KOPT-K1 (cell line): ENCODE data around the gene TK2.
"Not testable (repeated sequence)": the region's sequence is repeated elsewhere in the genome, so short reads cannot be mapped to it uniquely, and the experiment has no call there.

Experiments
- H3K27ac ChIP-seq: fragments of 200-600 bp; sonication (generic); 2 replicates; pipeline ENCODE4 v1.5.1; 2016; ENCODE audit warnings: antibody characterized with exemption, mild to moderate bottlenecking, low read depth, low read length; ENCODE audit not compliant: poor library complexity, severe bottlenecking
- H3K36me3 ChIP-seq: fragments of 200-600 bp; sonication (generic); 2 replicates; pipeline ENCODE4 v1.5.1; 2017; ENCODE audit warnings: antibody characterized with exemption, mild to moderate bottlenecking, low read length, moderate library complexity; ENCODE audit not compliant: insufficient read depth
- H3K9me3 ChIP-seq: fragments of 200-600 bp; sonication (generic); 2 replicates; pipeline ENCODE4 v1.5.1; 2017; ENCODE audit warnings: antibody characterized with exemption, low read length, mild to moderate bottlenecking; ENCODE audit not compliant: insufficient read depth, poor library complexity, severe bottlenecking

Gene TK2

GRCh38 chr16:66549284-66550131 is at the start of gene TK2:
TSS of gene TK2 (minus strand) at chr16:66550122. CDS start at chr16:66550061, 61 bp downstream.
- peak within 1 kb of the TSS; percentile 98 for H3K27ac ChIP-seq
- H3K36me3 ChIP-seq, result peaks cover 7% of the 10 kb centered on the region; the same call in 1 of the 2 replicates
- H3K9me3 ChIP-seq, result no peaks in the 10 kb centered on the region

- Histone ChIP-seq H3K9me3 (peaks cover 15% of the 10 kb centered on the region), H3K36me3 (no peaks in the 10 kb centered on the region), H3K27ac (no peak overlapping the region)
Observed at GRCh38 chr16:66598111-66598510, 48.2 kb upstream of the TK2 start.

DNA sequence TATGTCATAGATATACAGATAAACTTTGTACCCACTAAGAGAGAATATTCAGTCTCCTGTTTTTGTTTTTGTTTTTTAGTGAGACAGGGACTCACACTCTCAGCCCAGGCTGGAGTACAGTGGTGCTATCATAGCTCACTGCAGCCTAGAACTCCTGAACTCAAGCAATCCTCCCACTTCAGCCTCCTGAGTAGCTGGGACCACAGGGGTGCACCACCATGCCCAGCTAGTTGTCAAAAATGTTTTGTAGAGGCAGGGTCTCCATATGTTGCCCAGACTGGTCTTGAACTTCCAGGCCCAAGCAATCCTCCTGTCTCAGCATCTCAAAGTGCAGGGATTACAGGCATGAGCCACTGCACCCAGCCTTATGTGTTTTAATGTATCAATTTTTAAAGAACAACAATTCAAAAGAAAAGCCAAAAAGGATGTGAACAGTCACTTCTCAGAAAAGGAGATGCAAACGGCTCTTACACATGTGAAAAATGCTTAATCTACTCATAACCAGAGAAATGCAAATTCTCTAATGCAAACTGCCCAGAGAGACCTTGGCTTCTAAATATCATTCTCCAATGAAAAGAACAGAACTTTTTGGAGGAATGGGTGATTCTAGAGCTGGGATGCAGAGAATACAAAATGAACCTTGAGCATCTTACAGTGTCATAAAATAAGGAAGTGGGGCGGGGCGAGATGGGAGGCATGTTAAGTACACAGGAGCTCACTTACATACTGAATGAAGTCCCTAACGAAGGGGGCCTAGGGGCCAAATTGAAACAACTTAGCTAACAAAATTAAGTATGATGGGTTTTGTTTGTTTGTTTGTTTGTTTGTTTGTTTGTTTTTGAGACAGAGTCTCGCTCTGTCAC is 47.3 kb upstream of the TK2 start:
- Histone ChIP-seq H3K36me3 (no peaks in the 10 kb centered on the region), H3K9me3 (peaks cover 15% of the 10 kb centered on the region), H3K27ac (peak overlapping the region; percentile 28)

GRCh38 chr16:66596559-66596958 is 46.6 kb upstream of the TK2 start:
- H3K27ac ChIP-seq, H3K36me3 ChIP-seq: not testable (repeated sequence)
- H3K9me3 ChIP-seq, result peaks cover 11% of the 10 kb centered on the region

GRCh38 chr16:66594739-66595138 is 44.8 kb upstream of the TK2 start:
- Histone ChIP-seq H3K36me3 (no peaks in the 10 kb centered on the region), H3K9me3 (no peaks in the 10 kb centered on the region), H3K27ac (no peak overlapping the region)

- no peaks in the 10 kb centered on the region for H3K36me3 ChIP-seq
- no peaks in the 10 kb centered on the region for H3K9me3 ChIP-seq
- no peak overlapping the region for H3K27ac ChIP-seq
Observed at GRCh38 chr16:66592814-66593213, 42.9 kb upstream of the TK2 start.

DNA sequence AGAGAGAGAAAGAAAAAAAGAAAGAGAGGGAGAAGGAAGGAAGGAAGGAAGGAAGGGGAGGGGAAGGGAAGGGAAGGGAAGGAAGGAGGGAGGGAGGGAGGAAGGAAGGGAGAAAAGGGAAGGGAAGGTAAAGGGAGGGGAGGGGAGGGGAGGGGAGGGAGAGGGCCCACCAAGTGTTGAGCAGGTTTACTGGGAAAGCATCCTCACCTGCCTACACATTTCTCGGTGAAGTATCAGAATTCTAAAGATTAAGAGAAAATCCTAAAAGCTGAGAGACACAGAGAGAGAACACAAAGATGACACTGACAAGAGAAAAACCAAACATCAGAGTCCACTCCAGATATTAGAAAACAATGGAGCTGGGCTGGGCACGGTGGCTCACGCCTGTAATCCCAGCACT is 42.3 kb upstream of the TK2 start:
- Histone ChIP-seq H3K9me3 (no peaks in the 10 kb centered on the region), H3K27ac (no peak overlapping the region), H3K36me3 (no peaks in the 10 kb centered on the region)

DNA sequence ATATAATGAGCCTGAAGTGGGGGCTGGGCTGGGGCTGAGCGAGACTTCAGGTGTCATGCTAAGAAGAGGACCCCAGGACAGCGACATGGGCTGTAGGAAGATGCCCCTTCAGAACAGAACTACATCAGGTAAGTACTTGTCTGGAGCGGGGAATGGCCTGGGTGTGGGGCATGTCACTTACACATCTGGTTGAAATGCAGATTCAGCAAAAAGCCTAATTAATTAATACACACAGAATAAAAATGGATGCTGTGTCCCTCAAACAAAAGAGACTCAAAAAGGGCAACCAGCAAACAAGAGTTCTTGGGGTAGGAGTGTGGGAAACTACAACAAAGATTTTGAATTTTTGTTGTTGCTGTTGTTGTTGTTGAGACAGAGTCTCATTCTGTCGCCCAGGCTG is 41.1 kb upstream of the TK2 start:
- peak overlapping the region; percentile 61 for H3K27ac ChIP-seq
- no peaks in the 10 kb centered on the region for H3K9me3 ChIP-seq

GRCh38 chr16:66590322-66590721 is 40.4 kb upstream of the TK2 start:
- no peaks in the 10 kb centered on the region for H3K36me3 ChIP-seq
- peak overlapping the region; percentile 61 for H3K27ac ChIP-seq
- no peaks in the 10 kb centered on the region for H3K9me3 ChIP-seq

More for the DNA sequence above, 41.1 kb upstream of the TK2 start:
- H3K36me3 ChIP-seq, result no peaks in the 10 kb centered on the region

DNA sequence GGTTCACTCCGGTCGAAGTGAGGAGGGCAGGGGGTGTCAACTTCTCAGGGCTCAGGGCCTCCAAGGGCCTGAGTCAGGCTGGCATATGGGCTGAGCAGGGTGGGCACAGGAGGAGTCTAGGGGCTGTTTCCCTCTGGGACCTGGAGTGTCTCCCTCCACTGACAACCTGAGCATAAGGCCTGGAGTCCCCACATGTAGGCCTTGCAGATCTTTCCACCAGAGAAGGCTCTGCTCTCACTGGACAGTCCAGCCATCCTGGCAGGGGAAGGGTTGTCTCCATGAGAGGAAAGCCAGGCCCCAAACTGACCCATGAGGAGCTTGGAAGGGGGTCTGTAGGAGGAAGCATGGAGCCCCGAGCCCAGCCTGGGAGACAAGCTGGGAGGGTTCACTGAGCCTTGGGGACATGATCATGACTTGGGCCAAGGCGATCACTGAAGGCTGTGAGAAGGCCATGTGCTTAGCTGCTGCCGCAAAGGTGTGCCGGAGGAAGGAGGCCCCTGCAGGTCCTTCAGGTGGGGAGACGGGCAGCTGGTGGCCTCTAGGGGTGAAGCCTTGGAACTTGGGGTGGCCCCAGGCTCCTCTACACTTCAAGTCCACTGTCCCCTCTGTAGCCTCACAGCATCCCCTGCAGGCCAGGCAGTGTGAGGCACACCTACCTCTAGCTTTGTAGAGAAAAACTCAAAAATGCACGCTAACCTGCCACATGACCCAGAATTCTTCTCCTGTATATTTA is 39.2 kb upstream of the TK2 start:
- H3K27ac ChIP-seq, result peak overlapping the region; percentile 61
- no peaks in the 10 kb centered on the region for H3K36me3 ChIP-seq
- no peaks in the 10 kb centered on the region for H3K9me3 ChIP-seq

- peak overlapping the region; percentile 61 for H3K27ac ChIP-seq
- H3K9me3 ChIP-seq, result no peaks in the 10 kb centered on the region
- no peaks in the 10 kb centered on the region for H3K36me3 ChIP-seq
Observed at GRCh38 chr16:66587881-66588600, 38.1 kb upstream of the TK2 start.

GRCh38 chr16:66585481-66586239 is 35.7 kb upstream of the TK2 start:
- Histone ChIP-seq H3K36me3 (no peaks in the 10 kb centered on the region), H3K27ac (peak overlapping the region; percentile 61), H3K9me3 (no peaks in the 10 kb centered on the region)

DNA sequence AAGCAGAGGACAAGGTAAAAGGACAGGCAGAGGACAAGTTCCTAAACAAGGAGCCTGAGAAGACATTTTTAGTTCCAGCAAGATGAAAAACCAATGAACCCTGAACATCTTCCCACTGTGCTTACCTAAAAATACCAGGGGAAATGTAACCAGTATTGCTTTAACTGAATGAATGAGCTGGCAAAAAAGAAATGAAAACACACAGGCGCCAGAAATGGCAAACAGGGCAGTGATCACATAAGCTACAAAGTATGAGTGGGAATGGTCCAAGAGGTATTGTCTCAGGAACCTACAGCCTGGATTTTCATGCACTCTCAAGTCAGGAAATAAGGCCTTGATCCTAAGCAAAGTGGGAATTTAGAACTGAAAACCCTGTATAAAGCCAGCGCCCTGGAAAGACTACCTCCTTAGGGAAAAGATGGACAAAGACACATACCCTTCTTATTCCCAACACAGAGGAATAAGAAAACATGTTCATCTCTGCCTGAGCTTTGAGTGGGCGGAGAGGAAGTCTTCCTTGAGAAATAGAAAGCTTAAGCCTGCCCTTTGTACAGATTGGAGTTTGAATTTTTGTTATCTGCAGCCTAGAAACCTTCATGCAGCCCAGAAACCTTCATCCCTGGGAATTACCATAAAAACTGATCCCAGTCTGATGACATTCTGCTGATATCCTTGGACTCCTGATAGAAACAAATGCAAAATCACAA is 31.5 kb upstream of the TK2 start:
- Histone ChIP-seq H3K36me3 (no peaks in the 10 kb centered on the region), H3K9me3 (no peaks in the 10 kb centered on the region), H3K27ac (no peak overlapping the region)
